NCI-H524 treated with DMSO at 0.1 percent for 48 hours (cell line): Measurements from ENCODE around the gene MYO5C.
"Not testable (repeated sequence)": the region's sequence is repeated elsewhere in the genome, so short reads cannot be mapped to it uniquely, and the experiment has no call there.

Experiments used
- DNase-seq: peaks from one replicate; lab custom pipeline; 2025; lab: John Stamatoyannopoulos, UW

MYO5C gene

GRCh38 chr15:52243697-52244555 is 51.7 kb downstream of the MYO5C start:
- no peak for DNase-seq

GRCh38 chr15:52243286-52243685 is 52.3 kb downstream of the MYO5C start:
- no peak for DNase-seq

GRCh38 chr15:52241489-52241888 is 54.1 kb downstream of the MYO5C start:
- DNase-seq: no peak

GRCh38 chr15:52240166-52240565 is 55.4 kb downstream of the MYO5C start:
- no peak for DNase-seq

- not testable (repeated sequence) for DNase-seq
These were observed 56.5 kb downstream of the MYO5C start for GRCh38 chr15:52238989-52239525.

- no peak for DNase-seq
These were observed 57.5 kb downstream of the MYO5C start for GRCh38 chr15:52238149-52238548.

GRCh38 chr15:52236013-52236412 is 59.6 kb downstream of the MYO5C start:
- no peak for DNase-seq

GRCh38 chr15:52234596-52235541 is 60.7 kb downstream of the MYO5C start:
- DNase-seq: no peak

- DNase-seq: no peak
These were observed 62.2 kb downstream of the MYO5C start for GRCh38 chr15:52233405-52233804.

- no peak for DNase-seq
These were observed 63.3 kb downstream of the MYO5C start for GRCh38 chr15:52232327-52232726.

- no peak for DNase-seq
These were observed 65.5 kb downstream of the MYO5C start for GRCh38 chr15:52230073-52230472.

- DNase-seq: no peak
These were observed 66.7 kb downstream of the MYO5C start for GRCh38 chr15:52228921-52229320.

- DNase-seq: peak; percentile 54
These were observed 68.1 kb downstream of the MYO5C start for GRCh38 chr15:52227456-52227855.

- DNase-seq: no peak
These were observed 70.4 kb downstream of the MYO5C start for GRCh38 chr15:52225230-52225629.

- no peak for DNase-seq
These were observed 71.4 kb downstream of the MYO5C start for GRCh38 chr15:52224211-52224610.

- DNase-seq: no peak
These were observed 73.9 kb downstream of the MYO5C start for GRCh38 chr15:52221730-52222129.

GRCh38 chr15:52220937-52221660 is 74.5 kb downstream of the MYO5C start:
- DNase-seq: no peak

- no peak for DNase-seq
These were observed 75.4 kb downstream of the MYO5C start for GRCh38 chr15:52220251-52220650.

GRCh38 chr15:52218816-52219215 is 76.8 kb downstream of the MYO5C start:
- no peak for DNase-seq

- DNase-seq: no peak
These were observed 77.2 kb downstream of the MYO5C start for GRCh38 chr15:52218371-52218770.

GRCh38 chr15:52217186-52217585 is 78.4 kb downstream of the MYO5C start:
- DNase-seq: no peak

GRCh38 chr15:52214553-52214952 is 81.1 kb downstream of the MYO5C start:
- DNase-seq: no peak
